IMR-90 (cell line): ENCODE results near the gene CREB1. TPM values are rescaled to one million over a fixed set of nuclear protein-coding genes. Genes with fewer than 3 reads are reported as not detected.
A peak's percentile ranks its signal among the peaks of the same experiment; 100 is the strongest.

Source experiments
- ATAC-seq: fragments of 200-7000 bp; cut with Tn5 transposase; 2 replicates; pipeline ENCODE4 v1.9.1; 2020; ENCODE audit warnings: low read depth, mild to moderate bottlenecking, moderate library complexity
- BruUV-seq: library from RNA; stranded (reverse); fragments of 400-500 nt; replicated peaks from 2 replicates; lab custom pipeline; 2021; lab: Mats Ljungman, UMichigan
- CTCF ChIA-PET: fragments of 300-600 bp; formaldehyde crosslinking; extraction: SDS; loops from one replicate; lab custom pipeline; 2021; ENCODE audit warnings: antibody characterized with exemption; lab: Yijun Ruan, JAX
- POLR2A ChIA-PET: fragments of 300-600 bp; sonication (Branson Sonifier 250); formaldehyde crosslinking; loops from one replicate; lab custom pipeline; 2022; ENCODE audit warnings: antibody characterized with exemption; ENCODE audit not compliant: unreplicated experiment; lab: Charles Lee
- DNase-seq: peaks from one replicate; pipeline ENCODE4 v3.0.0; 2013
- H2AFZ ChIP-seq: replicated peaks from 2 replicates; pipeline ENCODE3; 2013; ENCODE audit warnings: low read length, mild to moderate bottlenecking; ENCODE audit not compliant: poor library complexity
- H2AK5ac ChIP-seq: 2 replicates; pipeline ENCODE4 v1.6.1; 2013; ENCODE audit warnings: low read depth, low read length, inconsistent platforms
- H2AK9ac ChIP-seq: replicated peaks from 2 replicates; pipeline ENCODE3; 2013; ENCODE audit warnings: mild to moderate bottlenecking, low read depth, low read length, moderate library complexity; ENCODE audit not compliant: poor library complexity
- H2BK120ac ChIP-seq: 2 replicates; pipeline ENCODE4 v1.6.1; 2013; ENCODE audit warnings: low read depth, low read length, inconsistent platforms
- H2BK15ac ChIP-seq: 3 replicates; pipeline ENCODE4 v1.6.1; 2013; ENCODE audit warnings: low read depth, low read length, inconsistent platforms
- H2BK20ac ChIP-seq: 2 replicates; pipeline ENCODE4 v1.6.1; 2013; ENCODE audit warnings: low read depth, mild to moderate bottlenecking, inconsistent platforms, low read length, moderate library complexity
- H2BK5ac ChIP-seq: 2 replicates; pipeline ENCODE4 v1.6.1; 2013; ENCODE audit warnings: mild to moderate bottlenecking, low read depth, low read length, inconsistent platforms; ENCODE audit not compliant: poor library complexity, severe bottlenecking
- H3K14ac ChIP-seq: replicated peaks from 2 replicates; pipeline ENCODE4 v1.6.1; 2013; ENCODE audit warnings: low read depth, low read length, inconsistent platforms
- H3K18ac ChIP-seq: 2 replicates; pipeline ENCODE4 v1.6.1; 2013; ENCODE audit warnings: low read depth, low read length, control low read depth
- H3K23ac ChIP-seq: 2 replicates; pipeline ENCODE4 v1.6.1; 2013; ENCODE audit warnings: low read depth, low read length, inconsistent platforms
- H3K27ac ChIP-seq: 2 replicates; pipeline ENCODE4 v1.5.1; 2013; ENCODE audit warnings: mild to moderate bottlenecking, control low read depth, low read length; ENCODE audit not compliant: insufficient read depth
- H3K27me3 ChIP-seq: 2 replicates; pipeline ENCODE4 v1.6.1; 2013; ENCODE audit warnings: low read length; ENCODE audit not compliant: control insufficient read depth, insufficient read depth
- H3K36me3 ChIP-seq: 2 replicates; pipeline ENCODE4 v1.6.1; 2013; ENCODE audit warnings: low read length, mixed read lengths; ENCODE audit not compliant: control insufficient read depth, insufficient read depth
- H3K4ac ChIP-seq: 2 replicates; pipeline ENCODE4 v1.6.1; 2013; ENCODE audit warnings: low read depth, low read length, inconsistent platforms
- H3K4me1 ChIP-seq: 2 replicates; pipeline ENCODE4 v1.6.1; 2013; ENCODE audit warnings: low read length, mixed read lengths; ENCODE audit not compliant: control insufficient read depth, insufficient read depth
- H3K4me2 ChIP-seq: 2 replicates; pipeline ENCODE4 v1.6.1; 2013; ENCODE audit warnings: low read depth, mild to moderate bottlenecking, control low read depth, low read length, moderate library complexity
- H3K4me3 ChIP-seq: 2 replicates; pipeline ENCODE4 v1.5.1; 2013; ENCODE audit warnings: low read depth, mild to moderate bottlenecking, control low read depth, low read length, moderate library complexity; ENCODE audit not compliant: insufficient read depth
- H3K56ac ChIP-seq: 2 replicates; pipeline ENCODE4 v1.6.1; 2013; ENCODE audit warnings: low read length, inconsistent platforms; ENCODE audit not compliant: insufficient read depth; ENCODE audit errors: extremely low read depth
- H3K79me1 ChIP-seq, 2 experiments: 2 replicates each; pipeline ENCODE4 v1.6.1; 2013; ENCODE audit warnings: low read length in 2 of 2, inconsistent platforms in 1 of 2, low read depth in 1 of 2
- H3K9ac ChIP-seq: 2 replicates; pipeline ENCODE4 v1.6.1; 2013; ENCODE audit warnings: low read depth, low read length, control low read depth
- H3K9me1 ChIP-seq: 2 replicates; pipeline ENCODE4 v1.6.1; 2013; ENCODE audit warnings: low read length, inconsistent platforms; ENCODE audit not compliant: insufficient read depth
- H3K9me3 ChIP-seq: 2 replicates; pipeline ENCODE4 v1.6.1; 2013; ENCODE audit warnings: low read length; ENCODE audit not compliant: control insufficient read depth, insufficient read depth
- H4K20me1 ChIP-seq: 2 replicates; pipeline ENCODE4 v1.6.1; 2013; ENCODE audit warnings: low read length, inconsistent platforms; ENCODE audit not compliant: insufficient read depth
- H4K5ac ChIP-seq: 2 replicates; pipeline ENCODE4 v1.6.1; 2013; ENCODE audit warnings: mild to moderate bottlenecking, low read depth, low read length, control low read depth
- H4K8ac ChIP-seq, 2 experiments: 2 replicates each; pipeline ENCODE4 v1.6.1; 2013; ENCODE audit warnings: low read depth in 2 of 2, low read length in 2 of 2, control low read depth in 1 of 2, inconsistent platforms in 1 of 2
- H4K91ac ChIP-seq: 2 replicates; pipeline ENCODE4 v1.6.1; 2013; ENCODE audit warnings: low read depth, low read length, inconsistent platforms; ENCODE audit not compliant: insufficient read depth
- CEBPB ChIP-seq: IDR thresholded peaks from 2 replicates; pipeline ENCODE4 v1.6.1; 2012; ENCODE audit warnings: low read depth, low read length, improper control_type of control experiment
- CHD1 ChIP-seq: IDR thresholded peaks from 2 replicates; pipeline ENCODE4 v1.6.1; 2012; ENCODE audit warnings: low read depth, low read length, improper control_type of control experiment
- FOS ChIP-seq: fragments of 150-350 bp; IDR thresholded peaks from 2 replicates; pipeline ENCODE4 v1.6.1; 2016; ENCODE audit warnings: low read depth, low read length
- MAZ ChIP-seq: IDR thresholded peaks from 2 replicates; pipeline ENCODE4 v1.6.1; 2012; ENCODE audit warnings: low read depth, mild to moderate bottlenecking, low read length, improper control_type of control experiment, moderate library complexity, borderline replicate concordance
- RAD21 ChIP-seq: IDR thresholded peaks from 2 replicates; pipeline ENCODE4 v1.6.1; 2012; ENCODE audit warnings: low read length, improper control_type of control experiment
- SMC3 ChIP-seq: fragments of 150-350 bp; IDR thresholded peaks from 2 replicates; pipeline ENCODE4 v1.6.1; 2016; ENCODE audit warnings: low read depth, mild to moderate bottlenecking, antibody characterized with exemption, low read length, moderate library complexity
- WGBS, 2 experiments: methylation state at CpG; one replicate each; pipeline versions ENCODE4 v1.1.5 to v1.1.7; 2013; ENCODE audit warnings: missing lambda C conversion rate in 2 of 2; ENCODE audit not compliant: insufficient read length in 1 of 2; ENCODE audit errors: extremely low coverage in 2 of 2; 5-methylcytosine and 5-hydroxymethylcytosine counted together
- dilution Hi-C: fragments of 300-500 bp; cut with HindIII; formaldehyde crosslinking; loops from one replicate; pipeline ENCODE4 v1.14.3; 2018; ENCODE audit warnings: low sequenced_read_pairs; ENCODE audit not compliant: unreplicated experiment
- in situ Hi-C: fragments of 300-500 bp; cut with MboI; formaldehyde crosslinking; loops from 3 replicates; pipeline ENCODE4 v1.14.3; 2019; ENCODE audit warnings: low sequenced_read_pairs, inconsistent platforms, mixed read lengths
- intact Hi-C: fragments of 100-400 bp; cut with micrococcal nuclease; formaldehyde crosslinking; loops from 2 replicates; pipeline ENCODE4 v1.10.0; 2022
- polyA plus RNA-seq, 3 experiments: library from polyadenylated mRNA; depleted of rRNA; stranded (reverse); fragments of >200 nt; gene quantifications; 2 replicates each; pipeline ENCODE4 v1.2.3, GENCODE V29; 2012; ENCODE audit warnings: low replicate concordance in 1 of 3
- total RNA-seq: library from RNA; depleted of rRNA; stranded (reverse); fragments of >200 nt; gene quantifications from 2 replicates; pipeline ENCODE4 v1.2.3, GENCODE V29; 2012
- TF ChIP-seq, protein P1 (sequence below): fragments of 150-350 bp; IDR thresholded peaks from 2 replicates; pipeline ENCODE4 v1.6.1; 2017; ENCODE audit warnings: mild to moderate bottlenecking, antibody characterized with exemption, low read length, low read depth
- TF ChIP-seq, protein P2 (sequence below): conservative IDR thresholded peaks from 2 replicates; pipeline ENCODE4 v1.5.1; 2012; ENCODE audit warnings: mild to moderate bottlenecking, low read depth, low read length, improper control_type of control experiment

CREB1 gene
- total and polyA plus RNA-seq, 2 of the 4 experiments (the other 2 are of a cell fraction): 22.4 to 94.5 TPM

DNA sequence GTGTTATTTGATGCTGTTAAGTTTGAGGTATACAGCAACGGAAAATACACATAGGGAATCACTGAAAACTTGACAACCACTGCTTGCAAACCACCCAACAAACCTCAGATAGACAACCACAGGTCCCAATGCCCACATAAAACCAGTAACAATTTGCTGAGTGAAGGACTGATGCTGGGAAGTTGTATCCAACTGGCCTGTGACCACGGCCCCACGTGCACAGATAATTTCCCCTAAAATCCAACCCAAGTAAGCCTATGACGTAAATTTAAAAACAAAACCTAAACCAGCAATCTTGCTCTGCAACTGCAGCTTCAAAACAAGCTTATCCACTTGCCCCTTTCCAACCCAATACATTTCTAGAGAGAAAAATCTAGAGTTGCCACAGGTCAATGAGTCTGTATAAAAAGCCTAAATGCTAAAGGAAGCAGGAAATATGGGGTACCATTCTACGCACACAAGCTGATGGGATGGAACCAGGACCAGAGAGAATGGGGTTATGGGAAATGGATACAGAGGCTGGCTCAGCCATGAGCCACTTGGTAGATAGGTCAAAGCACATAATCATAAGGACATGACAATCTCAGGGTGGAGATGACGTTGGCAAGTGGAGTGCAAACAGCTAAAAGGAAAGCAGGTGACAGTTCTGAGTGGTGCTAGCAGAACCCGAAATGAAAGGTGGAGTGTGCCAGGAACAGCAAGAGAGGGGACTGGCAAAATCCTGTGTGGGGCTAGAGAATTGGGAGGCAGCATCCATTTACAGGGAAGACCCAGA lies 27.8 kb upstream of the CREB1 start:
- no peak overlapping the region for H3K14ac ChIP-seq
- H3K79me1 ChIP-seq: no peaks in the 10 kb centered on the region
- H4K8ac ChIP-seq: no peak overlapping the region
- ChIA-PET POLR2A (interaction anchor here (0.6 to 1.0 kb wide), 2 partner anchors 28 kb away, joined by 3 to 4 read pairs; partner anchors contain the start of gene CREB1), CTCF (interaction anchor here (0.6 kb wide), 1 partner anchor 105 kb away, joined by 3 read pairs; no protein-coding TSS in a partner anchor)
- H2BK15ac ChIP-seq: no peak overlapping the region
- ATAC-seq: no peak
- H3K18ac ChIP-seq: no peak overlapping the region
- H4K5ac ChIP-seq: no peak overlapping the region
- no TSS peak for BruUV-seq
- H2AK9ac ChIP-seq: peak overlapping the region; percentile 11
- H3K23ac ChIP-seq: no peak overlapping the region
- H3K36me3 ChIP-seq: no peaks in the 10 kb centered on the region
- intact Hi-C loops (no loop called here), dilution Hi-C loops (no loop called here), in situ Hi-C loops (no loop called here)
- H2BK20ac ChIP-seq: no peak overlapping the region; the same call in 1 of the 2 replicates
- WGBS, 2 experiments: 90% methylated on average over 2 of the region's 7 CpGs; no CpG with 5 or more reads in 1 of the 2 experiments
- H3K9me1 ChIP-seq: peaks cover 3% of the 10 kb centered on the region; the same call in 1 of the 2 replicates
- H3K4me2 ChIP-seq: no peak overlapping the region
- peaks cover 11% of the 10 kb centered on the region for H3K4me1 ChIP-seq
- H4K91ac ChIP-seq: 0 out of 2 replicates have a peak overlapping the region, but pooled peaks have one; percentile 33
- no peak overlapping the region for H3K4me3 ChIP-seq
- no peak overlapping the region for H3K27ac ChIP-seq
- no peak overlapping the region for H2AFZ ChIP-seq
- no peaks in the 10 kb centered on the region for H3K27me3 ChIP-seq
- no peak overlapping the region; the same call in 1 of the 2 replicates for H3K4ac ChIP-seq
- no peaks in the 10 kb centered on the region for H4K20me1 ChIP-seq
- peak overlapping the region; percentile 12; the same call in 1 of the 2 replicates for H2BK120ac ChIP-seq
- H3K56ac ChIP-seq: no peak overlapping the region
- no peak overlapping the region for H3K9ac ChIP-seq
- no peak overlapping the region for H2BK5ac ChIP-seq
- no peaks in the 10 kb centered on the region for H3K9me3 ChIP-seq
- no peak for DNase-seq
- peak overlapping the region; percentile 20; the same call in 1 of the 2 replicates for H2AK5ac ChIP-seq
- TF ChIP-seq FOS: no peak
- no peak for TF ChIP-seq SMC3
- TF ChIP-seq, protein P1, sequence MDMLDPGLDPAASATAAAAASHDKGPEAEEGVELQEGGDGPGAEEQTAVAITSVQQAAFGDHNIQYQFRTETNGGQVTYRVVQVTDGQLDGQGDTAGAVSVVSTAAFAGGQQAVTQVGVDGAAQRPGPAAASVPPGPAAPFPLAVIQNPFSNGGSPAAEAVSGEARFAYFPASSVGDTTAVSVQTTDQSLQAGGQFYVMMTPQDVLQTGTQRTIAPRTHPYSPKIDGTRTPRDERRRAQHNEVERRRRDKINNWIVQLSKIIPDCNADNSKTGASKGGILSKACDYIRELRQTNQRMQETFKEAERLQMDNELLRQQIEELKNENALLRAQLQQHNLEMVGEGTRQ: no peak
- no peak for TF ChIP-seq CHD1
- no peak for TF ChIP-seq MAZ
- TF ChIP-seq CEBPB: no peak
- TF ChIP-seq, protein P2, sequence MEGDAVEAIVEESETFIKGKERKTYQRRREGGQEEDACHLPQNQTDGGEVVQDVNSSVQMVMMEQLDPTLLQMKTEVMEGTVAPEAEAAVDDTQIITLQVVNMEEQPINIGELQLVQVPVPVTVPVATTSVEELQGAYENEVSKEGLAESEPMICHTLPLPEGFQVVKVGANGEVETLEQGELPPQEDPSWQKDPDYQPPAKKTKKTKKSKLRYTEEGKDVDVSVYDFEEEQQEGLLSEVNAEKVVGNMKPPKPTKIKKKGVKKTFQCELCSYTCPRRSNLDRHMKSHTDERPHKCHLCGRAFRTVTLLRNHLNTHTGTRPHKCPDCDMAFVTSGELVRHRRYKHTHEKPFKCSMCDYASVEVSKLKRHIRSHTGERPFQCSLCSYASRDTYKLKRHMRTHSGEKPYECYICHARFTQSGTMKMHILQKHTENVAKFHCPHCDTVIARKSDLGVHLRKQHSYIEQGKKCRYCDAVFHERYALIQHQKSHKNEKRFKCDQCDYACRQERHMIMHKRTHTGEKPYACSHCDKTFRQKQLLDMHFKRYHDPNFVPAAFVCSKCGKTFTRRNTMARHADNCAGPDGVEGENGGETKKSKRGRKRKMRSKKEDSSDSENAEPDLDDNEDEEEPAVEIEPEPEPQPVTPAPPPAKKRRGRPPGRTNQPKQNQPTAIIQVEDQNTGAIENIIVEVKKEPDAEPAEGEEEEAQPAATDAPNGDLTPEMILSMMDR: no peak
- TF ChIP-seq RAD21: no peak
